ENCODE data around the gene TNNC1.
A peak's percentile ranks its signal among the peaks of the same experiment; 100 is the strongest.

The TNNC1 gene

GRCh38 chr3:52484680-52485461 is 31.0 kb upstream of the TNNC1 start:
- POLR2A ChIA-PET (ENCODE audit: low non-redundant PET) = no interaction called here
- no peak for DNase-seq (ENCODE audit: low spot score)
- no peak for TF ChIP-seq CTCF (conservative IDR thresholded peaks at IDR 0.05; ENCODE audit: low read depth)
- H3K27ac ChIP-seq = peak overlapping the region; percentile 91
- CTCF ChIA-PET = interaction anchor here (0.6 kb wide), 1 partner anchor 12 kb away, joined by 4 read pairs; no protein-coding TSS in a partner anchor

GRCh38 chr3:52483577-52484381 is 29.9 kb upstream of the TNNC1 start:
- peak; percentile 55 for DNase-seq (ENCODE audit: low spot score)
- ChIA-PET CTCF (interaction anchor here (0.6 kb wide), 2 partner anchors 13 to 14 kb away, joined by 3 to 4 read pairs; no protein-coding TSS in a partner anchor), POLR2A (ENCODE audit: low non-redundant PET) (no interaction called here)
- no peak for TF ChIP-seq CTCF (conservative IDR thresholded peaks at IDR 0.05; ENCODE audit: low read depth)
- H3K27ac ChIP-seq = peak overlapping the region; percentile 91

- TF ChIP-seq CTCF (conservative IDR thresholded peaks at IDR 0.05; ENCODE audit: low read depth) = no peak
- DNase-seq (ENCODE audit: low spot score) = no peak
- ChIA-PET CTCF (no interaction called here), POLR2A (ENCODE audit: low non-redundant PET) (no interaction called here)
- H3K27ac ChIP-seq = peak overlapping the region; percentile 91
Observed at GRCh38 chr3:52483081-52483480, 29.2 kb upstream of the TNNC1 start.

- TF ChIP-seq CTCF (conservative IDR thresholded peaks at IDR 0.05; ENCODE audit: low read depth) = peak; percentile 28; the same call in 1 of the 2 replicates
Observed at GRCh38 chr3:52481819-52482521, 28.1 kb upstream of the TNNC1 start.

GRCh38 chr3:52480768-52481715 is 27.2 kb upstream of the TNNC1 start:
- ChIA-PET POLR2A (ENCODE audit: low non-redundant PET) (no interaction called here), CTCF (interaction anchor here (0.5 to 0.6 kb wide), 2 partner anchors 210 to 389 kb away, joined by 3 read pairs; no protein-coding TSS in a partner anchor)
- peak overlapping the region; percentile 91 for H3K27ac ChIP-seq
- TF ChIP-seq CTCF (conservative IDR thresholded peaks at IDR 0.05; ENCODE audit: low read depth) = no peak
- DNase-seq (ENCODE audit: low spot score) = no peak

More at GRCh38 chr3:52481819-52482521, 28.1 kb upstream of the TNNC1 start:
- CTCF ChIA-PET = interaction anchor here (0.5 to 0.6 kb wide), 2 partner anchors 120 to 211 kb away, joined by 3 to 4 read pairs; no protein-coding TSS in a partner anchor
- H3K27ac ChIP-seq = peak overlapping the region; percentile 91
- DNase-seq (ENCODE audit: low spot score) = no peak
- POLR2A ChIA-PET (ENCODE audit: low non-redundant PET) = no interaction called here
